ENCODE measurements around the gene LATS2.

LATS2 gene

GRCh38 chr13:21013682-21014038 lies 47.7 kb downstream of the LATS2 start:
- no peak for DNase-seq

- DNase-seq, result no peak
Observed at GRCh38 chr13:21012841-21013681, 48.3 kb downstream of the LATS2 start.

DNA sequence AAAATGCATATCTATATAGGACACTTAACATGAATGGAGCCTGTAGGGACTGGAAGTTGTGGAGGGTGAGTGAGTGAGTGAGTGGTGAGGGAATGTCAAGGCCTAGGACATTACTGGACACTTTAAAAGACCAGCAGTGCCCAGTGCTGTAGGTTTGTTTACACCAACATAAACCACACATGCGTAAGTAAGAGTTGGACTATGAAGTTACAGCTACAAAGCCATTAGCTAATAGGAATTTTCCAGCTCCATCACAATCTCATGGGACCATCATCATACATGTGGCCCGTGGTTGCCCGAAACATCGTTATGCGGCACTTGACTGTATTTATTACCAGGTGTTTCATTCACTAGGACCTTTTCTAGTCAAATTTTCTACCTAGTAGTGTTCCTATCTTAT lies 49.2 kb downstream of the LATS2 start:
- no peak for DNase-seq

DNA sequence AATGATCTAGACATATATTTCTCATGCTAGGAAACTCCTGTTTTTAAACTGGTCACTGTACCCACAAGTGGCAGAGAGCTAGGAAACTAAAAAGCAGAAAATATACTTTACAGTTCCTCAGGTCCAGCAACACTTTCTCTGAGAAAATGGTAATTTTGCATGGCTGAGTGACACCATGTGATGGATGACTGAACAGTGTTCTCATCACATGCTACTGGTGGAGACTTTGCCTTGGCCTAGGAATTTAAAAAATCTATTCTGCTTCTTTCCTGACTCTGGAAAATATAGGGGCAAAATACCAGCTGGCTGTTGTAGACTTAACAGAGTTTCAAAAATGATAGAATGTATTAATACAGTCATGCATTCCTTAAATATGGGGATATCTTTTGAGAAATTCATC lies 50.0 kb downstream of the LATS2 start:
- DNase-seq, result no peak

GRCh38 chr13:21010621-21011020 lies 50.8 kb downstream of the LATS2 start:
- no peak for DNase-seq

DNA sequence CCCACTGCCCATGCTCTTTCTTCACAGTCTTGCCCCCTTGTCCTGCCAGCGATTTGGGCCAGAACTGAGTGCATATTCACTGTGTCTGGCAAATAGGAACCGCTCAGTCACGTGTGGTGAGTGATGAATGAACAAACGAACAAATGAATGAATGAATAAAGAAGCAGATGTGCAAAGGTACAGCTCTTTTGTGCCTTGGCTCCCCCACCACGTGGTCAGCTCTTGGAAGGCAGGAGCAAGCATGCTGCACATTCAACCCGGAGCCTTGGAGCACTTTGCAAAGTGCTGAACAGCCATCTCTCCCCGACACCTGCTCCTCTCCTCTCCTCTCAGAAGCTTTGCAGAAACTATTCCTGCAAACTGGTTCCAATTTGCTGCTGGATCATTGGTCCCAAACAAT lies 52.4 kb downstream of the LATS2 start:
- DNase-seq, result no peak

DNA sequence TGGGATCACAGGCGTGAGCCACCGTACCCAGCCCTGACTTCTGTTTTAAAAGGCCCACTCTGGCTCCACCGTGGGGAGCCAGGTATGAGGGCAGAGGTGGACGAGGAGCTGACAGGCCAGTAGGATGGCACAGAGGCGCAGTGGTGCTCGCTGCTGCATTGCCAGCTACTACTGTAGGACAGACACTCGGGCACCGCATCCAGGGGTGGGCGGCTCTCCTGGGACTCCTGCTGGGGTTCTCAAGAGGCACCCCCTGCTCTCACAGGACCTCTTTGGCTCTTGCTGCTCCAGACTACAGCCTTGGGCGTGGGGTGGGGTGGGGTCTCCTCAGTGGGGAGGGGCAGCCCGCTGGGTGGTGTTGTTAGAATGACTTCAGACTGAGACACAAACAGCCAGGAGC lies 53.4 kb downstream of the LATS2 start:
- no peak for DNase-seq

DNA sequence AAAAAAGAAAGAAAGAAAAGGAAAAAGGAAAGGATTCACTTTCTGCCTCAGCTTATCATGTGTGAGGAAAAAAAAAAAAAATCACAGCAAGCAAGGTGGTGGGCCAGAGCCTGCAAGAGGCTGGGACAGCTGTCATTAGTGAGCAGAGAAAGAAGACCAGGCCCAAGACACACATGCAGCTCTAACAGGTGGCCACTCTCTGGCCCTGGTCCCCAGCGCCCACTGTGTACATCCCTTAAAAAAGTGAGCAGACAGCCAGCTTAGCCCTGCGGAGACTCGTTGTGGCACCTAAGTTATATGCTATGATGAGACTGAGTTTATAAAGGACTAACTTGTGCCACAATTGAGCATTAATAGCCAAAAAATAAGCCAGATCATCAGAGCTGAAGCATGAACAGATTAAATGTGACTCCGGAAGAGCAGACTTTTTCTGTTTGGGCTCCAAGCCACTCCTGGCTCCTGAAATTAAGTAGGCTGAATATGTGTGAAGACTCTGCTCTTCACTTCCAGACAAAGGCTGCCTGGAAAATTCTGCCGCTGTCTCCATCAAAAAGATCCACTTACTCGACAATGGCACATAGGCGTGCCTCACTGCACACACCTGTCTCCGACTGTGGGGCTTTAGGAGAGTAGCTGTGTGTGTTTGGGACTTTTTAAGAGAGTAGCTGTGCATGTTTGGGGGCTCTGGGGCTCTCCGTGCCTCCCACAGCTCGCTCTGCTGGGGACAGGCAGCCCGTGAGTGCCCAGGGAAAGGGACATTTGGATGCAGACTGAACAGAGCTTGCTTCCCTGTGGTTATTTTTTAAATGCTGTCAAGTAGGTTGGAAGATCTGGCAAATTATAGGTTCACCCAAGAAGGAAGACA lies 55.0 kb downstream of the LATS2 start:
- DNase-seq, result no peak

- no peak for DNase-seq
Observed at GRCh38 chr13:21005193-21005592, 56.2 kb downstream of the LATS2 start.

GRCh38 chr13:21001471-21001870 lies 59.9 kb downstream of the LATS2 start:
- DNase-seq, result no peak

DNA sequence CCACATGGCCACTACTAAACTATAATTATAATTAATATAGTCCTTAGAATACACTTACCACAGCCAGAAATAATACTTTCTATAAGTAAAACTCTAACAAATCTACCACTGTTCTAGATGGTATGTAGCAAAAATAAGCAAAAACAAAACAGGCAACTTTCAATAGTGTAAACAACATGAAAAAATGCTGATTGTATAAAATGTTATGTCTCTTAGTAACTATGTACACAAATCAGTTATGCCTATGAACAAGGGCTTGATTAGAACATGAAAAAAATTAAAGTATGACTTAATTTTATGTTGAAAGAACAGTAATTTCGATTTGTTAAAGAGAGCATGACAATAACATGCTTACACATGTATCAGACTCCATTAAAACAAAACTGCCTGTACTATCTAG lies 60.7 kb downstream of the LATS2 start:
- no peak for DNase-seq

DNA sequence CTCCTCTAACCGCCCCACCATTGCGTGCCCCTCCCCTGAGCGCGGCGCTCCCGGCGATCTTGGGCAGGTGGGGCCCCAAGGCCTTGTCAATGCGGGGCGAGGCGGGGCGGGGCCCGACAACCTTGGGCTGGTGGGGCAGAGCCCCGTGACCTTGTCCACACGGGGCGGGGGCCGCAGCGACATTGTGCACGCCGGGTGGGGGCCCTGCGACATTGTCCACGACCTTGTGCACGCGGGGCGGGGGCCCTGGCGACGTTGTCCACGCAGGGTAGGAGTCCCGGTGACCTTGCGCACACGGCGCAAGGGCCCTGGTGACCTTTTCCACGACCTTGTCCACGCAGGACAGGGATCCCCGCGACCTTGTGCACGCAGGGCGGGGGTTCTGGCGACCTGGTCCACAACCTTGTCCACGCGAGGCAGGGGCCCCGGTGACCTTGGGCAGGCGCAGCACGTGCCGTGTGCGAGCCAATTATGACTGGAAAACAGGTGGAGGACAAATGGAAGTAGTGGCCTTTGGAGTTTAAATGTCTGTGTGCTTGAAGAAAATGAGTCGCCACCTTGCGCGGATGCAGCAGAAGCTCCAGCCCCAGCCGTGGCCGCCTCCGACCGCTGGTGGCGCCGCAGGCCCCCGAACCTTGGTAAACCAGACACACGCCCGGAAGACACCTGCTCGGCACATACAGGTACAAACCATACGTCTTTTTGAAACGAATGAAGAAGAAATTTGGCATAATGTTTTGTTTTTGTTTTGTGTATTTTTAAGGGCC lies 62.6 kb downstream of the LATS2 start:
- DNase-seq, result no peak

- no peak for DNase-seq
Observed at GRCh38 chr13:20997301-20998161, 63.9 kb downstream of the LATS2 start.

- no peak for DNase-seq
Observed at GRCh38 chr13:20995245-20995838, 66.0 kb downstream of the LATS2 start.

- no peak for DNase-seq
Observed at GRCh38 chr13:20994441-20994821, 67.0 kb downstream of the LATS2 start.

DNA sequence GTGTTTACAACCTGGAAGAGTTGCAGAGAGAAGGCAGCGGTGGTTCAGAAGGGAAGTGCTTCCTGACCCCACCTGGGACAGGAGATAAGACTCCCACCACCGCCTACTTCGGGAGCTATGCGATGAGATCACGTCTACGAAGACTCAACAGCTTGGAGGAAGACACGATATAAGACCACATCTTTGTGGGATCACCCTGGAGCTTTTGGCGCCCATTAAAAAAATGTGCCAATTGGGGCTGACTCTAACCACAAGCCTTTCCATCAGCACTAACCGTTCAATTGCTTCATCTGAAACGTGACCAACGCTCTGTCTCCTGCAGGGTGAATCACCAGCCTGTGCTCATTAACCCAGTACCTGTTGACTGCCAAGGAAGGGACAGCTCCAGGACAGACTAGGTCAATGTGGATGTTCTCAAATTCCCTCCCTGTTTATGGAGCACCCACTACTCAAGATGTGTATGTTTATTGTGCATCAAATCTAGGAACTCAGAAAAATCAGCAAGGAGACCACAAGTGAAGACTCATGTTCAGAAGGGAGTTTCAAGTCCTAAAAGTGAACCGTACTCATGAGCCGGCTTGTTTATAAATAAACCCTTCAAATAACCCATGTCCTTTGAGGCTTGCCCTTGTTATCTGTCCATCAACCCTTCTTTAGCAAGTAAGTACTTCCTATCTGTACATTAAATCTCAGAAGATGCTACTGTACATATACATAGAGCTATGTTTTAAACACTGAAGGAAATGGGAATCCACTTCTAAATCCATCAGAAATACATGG lies 67.5 kb downstream of the LATS2 start:
- peak; percentile 5 to 10 for DNase-seq

DNA sequence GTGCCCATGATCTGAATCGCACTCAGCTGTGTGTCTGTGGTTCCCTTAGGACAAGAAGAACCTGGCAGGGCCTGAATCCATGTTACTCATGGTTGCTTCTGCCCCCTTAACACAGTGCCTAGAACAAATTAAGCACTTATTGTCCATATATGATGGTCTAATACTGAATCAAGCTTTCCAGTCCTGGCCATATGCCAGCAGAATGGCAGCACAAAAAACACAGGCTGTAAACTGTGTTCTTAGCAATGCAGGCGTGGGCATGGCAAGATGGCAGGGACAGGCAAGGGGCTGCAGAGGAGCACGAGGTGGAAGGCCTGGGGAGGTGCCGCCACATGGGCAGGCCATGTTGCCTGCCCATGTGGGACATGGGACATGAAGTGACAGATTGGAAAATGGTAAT lies 68.2 kb downstream of the LATS2 start:
- no peak for DNase-seq

GRCh38 chr13:20991741-20992520 lies 69.5 kb downstream of the LATS2 start:
- DNase-seq, result no peak

DNA sequence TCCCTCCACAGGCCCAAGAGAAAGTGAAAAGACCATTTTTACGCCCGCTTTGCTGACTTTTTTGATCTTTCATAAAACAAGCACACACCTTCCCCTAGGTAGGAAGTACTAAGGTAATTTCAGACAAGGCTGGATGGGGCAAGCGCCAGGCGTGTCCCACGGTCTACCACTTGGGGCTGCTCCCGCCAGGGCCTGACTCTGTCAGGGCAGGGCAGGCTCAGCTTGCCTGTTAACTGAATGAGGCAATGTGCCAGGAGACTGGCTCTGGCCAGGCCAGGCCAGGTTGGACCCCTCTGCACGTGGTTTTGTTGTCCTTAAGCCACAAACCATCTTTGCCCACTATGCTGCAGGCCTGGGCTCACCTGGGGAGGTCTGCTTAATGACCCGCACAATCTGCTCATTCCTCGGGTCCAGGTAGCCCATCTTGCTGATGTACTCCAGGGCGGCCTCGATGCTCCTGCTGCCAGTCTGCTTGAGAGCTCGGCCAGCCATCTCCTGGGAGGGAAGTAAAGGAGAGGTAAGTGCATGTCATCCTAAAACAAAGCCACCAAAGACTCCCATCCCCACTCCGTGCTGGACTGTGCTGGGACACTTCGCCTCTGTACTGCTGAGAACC lies 70.4 kb downstream of the LATS2 start:
- DNase-seq, result no peak
